BLaER1 (cell line): Measurements from ENCODE around the gene PPP6R1.

Experiments used
- H3K27ac ChIP-seq: shearing (Covaris generic); formaldehyde crosslinking; 2 replicates; pipeline ENCODE4 v1.8.1; 2022
- H3K27me3 ChIP-seq: shearing (Covaris generic); formaldehyde crosslinking; 2 replicates; pipeline ENCODE4 v1.8.1; 2022
- H3K36me3 ChIP-seq: shearing (Covaris generic); formaldehyde crosslinking; 2 replicates; pipeline ENCODE4 v1.8.1; 2022
- H3K4me1 ChIP-seq: shearing (Covaris generic); formaldehyde crosslinking; 2 replicates; pipeline ENCODE4 v1.8.1; 2022
- H3K4me2 ChIP-seq: shearing (Covaris generic); formaldehyde crosslinking; 2 replicates; pipeline ENCODE4 v1.8.1; 2022
- H3K4me3 ChIP-seq: shearing (Covaris generic); formaldehyde crosslinking; 2 replicates; pipeline ENCODE4 v1.8.1; 2022
- H3K9ac ChIP-seq: shearing (Covaris generic); formaldehyde crosslinking; 2 replicates; pipeline ENCODE4 v1.8.1; 2022
- H3K9me3 ChIP-seq: shearing (Covaris generic); formaldehyde crosslinking; 2 replicates; pipeline ENCODE4 v1.8.1; 2022
- H4K20me1 ChIP-seq: shearing (Covaris generic); formaldehyde crosslinking; 2 replicates; pipeline ENCODE4 v1.8.1; 2022
- Cebpa-rat ChIP-seq: shearing (Covaris generic); IDR thresholded peaks from 2 replicates; pipeline ENCODE4 v1.8.1; 2022

The PPP6R1 gene

DNA sequence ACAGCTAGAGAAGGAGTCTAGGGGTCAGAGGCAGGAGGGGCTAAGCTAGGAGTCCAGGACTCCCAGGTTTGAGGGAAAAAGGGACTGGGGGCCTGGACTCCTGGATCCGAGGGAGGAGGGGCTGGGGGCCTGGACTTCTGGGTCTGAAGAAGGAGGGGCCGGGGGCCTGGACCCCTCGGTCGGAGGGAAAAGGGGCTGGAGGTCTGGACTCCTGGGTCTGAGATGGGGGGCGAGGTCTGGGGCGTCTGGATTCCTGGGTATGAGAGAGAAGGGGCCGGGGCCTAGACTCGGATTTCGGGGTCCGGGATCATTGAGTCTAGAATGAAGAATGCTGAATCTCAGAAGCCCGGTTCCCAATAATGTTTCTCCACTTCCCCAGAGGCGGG lies 43.5 kb upstream of the PPP6R1 start:
- H4K20me1 ChIP-seq = no peaks in the 10 kb centered on the region
- no peaks in the 10 kb centered on the region for H3K27me3 ChIP-seq
- H3K4me1 ChIP-seq = peaks cover 27% of the 10 kb centered on the region
- H3K4me3 ChIP-seq = peak overlapping the region; percentile 64
- TF ChIP-seq Cebpa-rat = no peak
- no peaks in the 10 kb centered on the region for H3K9me3 ChIP-seq
- H3K27ac ChIP-seq = peak overlapping the region; percentile 60; the same call in 1 of the 2 replicates
- peak overlapping the region; percentile 89 for H3K4me2 ChIP-seq
- peaks cover 66% of the 10 kb centered on the region for H3K36me3 ChIP-seq
- H3K9ac ChIP-seq = peak overlapping the region; percentile 70

DNA sequence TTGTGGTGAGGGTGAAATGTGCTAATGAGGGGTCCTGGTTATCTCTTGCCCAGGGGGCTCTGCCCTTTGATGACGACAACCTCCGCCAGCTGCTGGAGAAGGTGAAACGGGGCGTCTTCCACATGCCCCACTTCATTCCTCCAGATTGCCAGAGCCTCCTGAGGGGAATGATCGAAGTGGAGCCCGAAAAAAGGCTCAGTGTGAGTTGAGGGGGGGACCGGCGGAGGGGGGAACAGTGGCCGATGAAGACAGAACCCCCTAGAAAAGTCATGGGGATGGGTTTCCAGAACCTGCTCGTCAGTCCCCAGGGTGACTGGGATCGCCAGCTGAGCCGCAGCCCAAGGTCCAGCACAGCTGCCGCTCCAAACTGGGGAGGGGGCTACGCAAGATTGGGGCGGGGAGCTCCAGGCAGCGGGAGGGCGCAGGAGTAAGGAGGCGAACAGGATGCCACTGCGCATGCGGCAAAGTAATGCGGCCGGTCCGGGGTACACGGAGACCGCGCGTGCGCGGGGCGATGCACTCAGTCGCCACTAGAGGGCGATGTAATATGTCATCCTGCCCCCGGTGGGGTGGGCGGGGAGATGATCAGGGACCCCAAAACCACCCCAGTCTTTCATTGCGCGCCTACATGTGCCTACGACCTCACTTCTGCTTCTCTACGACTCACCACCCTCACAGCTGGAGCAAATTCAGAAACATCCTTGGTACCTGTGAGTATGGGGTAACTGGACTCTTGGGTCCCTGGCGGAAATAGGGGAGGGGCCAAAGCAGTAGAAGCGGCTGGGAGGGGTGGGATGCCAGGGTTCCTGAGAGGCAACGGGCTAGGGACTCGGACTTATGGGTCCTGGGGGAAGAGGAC lies 42.9 kb upstream of the PPP6R1 start:
- Histone ChIP-seq H3K4me1 (peaks cover 27% of the 10 kb centered on the region), H3K27me3 (no peaks in the 10 kb centered on the region), H3K36me3 (peaks cover 63% of the 10 kb centered on the region), H3K4me3 (peak overlapping the region; percentile 64), H3K4me2 (peak overlapping the region; percentile 89), H3K9me3 (no peaks in the 10 kb centered on the region), H3K9ac (peak overlapping the region; percentile 70), H4K20me1 (no peaks in the 10 kb centered on the region), H3K27ac (peak overlapping the region; percentile 60)
- TF ChIP-seq Cebpa-rat = no peak

GRCh38 chr19:55300886-55301458 lies 42.2 kb upstream of the PPP6R1 start:
- Histone ChIP-seq H3K9ac (no peak overlapping the region), H3K27ac (peak overlapping the region; percentile 42; the same call in 1 of the 2 replicates)

GRCh38 chr19:55299991-55300390 lies 41.2 kb upstream of the PPP6R1 start:
- TF ChIP-seq Cebpa-rat = no peak
- Histone ChIP-seq H3K36me3 (peaks cover 62% of the 10 kb centered on the region), H3K4me3 (no peak overlapping the region), H3K9me3 (no peaks in the 10 kb centered on the region), H3K9ac (0 out of 2 replicates have a peak overlapping the region, but pooled peaks have one; percentile 15), H3K4me1 (peaks cover 19% of the 10 kb centered on the region), H3K27ac (no peak overlapping the region), H4K20me1 (no peaks in the 10 kb centered on the region), H3K27me3 (no peaks in the 10 kb centered on the region), H3K4me2 (no peak overlapping the region)

More at GRCh38 chr19:55300886-55301458, 42.2 kb upstream of the PPP6R1 start:
- TF ChIP-seq Cebpa-rat = no peak
- H3K4me3 ChIP-seq = no peak overlapping the region
- no peaks in the 10 kb centered on the region for H4K20me1 ChIP-seq
- H3K9me3 ChIP-seq = no peaks in the 10 kb centered on the region
- no peaks in the 10 kb centered on the region for H3K27me3 ChIP-seq
- H3K4me2 ChIP-seq = peak overlapping the region; percentile 89
- H3K4me1 ChIP-seq = peaks cover 24% of the 10 kb centered on the region
- H3K36me3 ChIP-seq = peaks cover 60% of the 10 kb centered on the region

GRCh38 chr19:55297267-55297666 lies 38.5 kb upstream of the PPP6R1 start:
- H3K36me3 ChIP-seq = peaks cover 61% of the 10 kb centered on the region
- no peak overlapping the region for H3K9ac ChIP-seq
- TF ChIP-seq Cebpa-rat = no peak
- peaks cover 10% of the 10 kb centered on the region for H3K4me1 ChIP-seq
- H3K27ac ChIP-seq = no peak overlapping the region
- no peaks in the 10 kb centered on the region for H3K9me3 ChIP-seq
- H3K4me2 ChIP-seq = no peak overlapping the region
- H4K20me1 ChIP-seq = no peaks in the 10 kb centered on the region
- no peaks in the 10 kb centered on the region for H3K27me3 ChIP-seq
- H3K4me3 ChIP-seq = no peak overlapping the region

GRCh38 chr19:55289117-55289796 lies 30.4 kb upstream of the PPP6R1 start:
- H4K20me1 ChIP-seq = no peaks in the 10 kb centered on the region
- peaks cover 41% of the 10 kb centered on the region for H3K36me3 ChIP-seq
- H3K4me3 ChIP-seq = no peak overlapping the region
- H3K27ac ChIP-seq = no peak overlapping the region
- no peaks in the 10 kb centered on the region for H3K9me3 ChIP-seq
- H3K9ac ChIP-seq = no peak overlapping the region
- H3K4me2 ChIP-seq = no peak overlapping the region
- H3K4me1 ChIP-seq = peaks cover 21% of the 10 kb centered on the region
- no peak for TF ChIP-seq Cebpa-rat
- H3K27me3 ChIP-seq = no peaks in the 10 kb centered on the region

DNA sequence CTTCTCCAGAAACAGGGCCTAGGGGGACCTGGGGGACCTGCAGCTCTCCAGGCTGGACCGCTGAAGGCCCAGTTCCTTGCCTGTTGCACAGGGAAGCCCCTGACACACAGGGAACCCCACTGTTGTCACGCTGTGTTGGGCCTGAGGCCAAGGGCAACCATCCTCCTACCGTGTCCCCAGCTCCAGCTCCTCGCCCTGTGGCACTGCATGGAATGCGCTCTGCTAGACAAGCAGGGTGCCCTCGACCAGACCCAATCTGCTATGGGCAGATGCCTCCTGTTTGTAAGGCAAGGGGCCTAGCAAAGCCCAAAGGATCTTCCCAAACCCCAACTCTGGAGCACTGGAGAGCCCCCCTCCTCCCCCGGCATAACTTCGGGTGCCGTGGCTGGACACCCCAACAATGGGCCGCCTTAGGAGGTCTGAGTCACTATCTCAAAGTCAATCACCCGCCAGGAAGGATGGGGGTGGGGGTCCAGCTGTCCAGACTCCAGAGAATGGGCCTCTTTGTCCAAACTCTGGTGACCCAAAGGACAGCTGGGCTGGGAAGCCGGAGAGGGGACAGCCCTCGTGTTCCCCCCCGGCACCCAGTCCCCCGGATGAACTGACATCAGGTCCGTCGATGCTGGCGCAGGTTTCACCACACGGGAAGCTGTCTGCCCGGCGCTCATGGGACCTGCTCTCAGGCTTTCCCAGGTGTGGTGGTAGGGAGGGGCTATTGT lies 28.7 kb upstream of the PPP6R1 start:
- H3K9ac ChIP-seq = no peak overlapping the region

DNA sequence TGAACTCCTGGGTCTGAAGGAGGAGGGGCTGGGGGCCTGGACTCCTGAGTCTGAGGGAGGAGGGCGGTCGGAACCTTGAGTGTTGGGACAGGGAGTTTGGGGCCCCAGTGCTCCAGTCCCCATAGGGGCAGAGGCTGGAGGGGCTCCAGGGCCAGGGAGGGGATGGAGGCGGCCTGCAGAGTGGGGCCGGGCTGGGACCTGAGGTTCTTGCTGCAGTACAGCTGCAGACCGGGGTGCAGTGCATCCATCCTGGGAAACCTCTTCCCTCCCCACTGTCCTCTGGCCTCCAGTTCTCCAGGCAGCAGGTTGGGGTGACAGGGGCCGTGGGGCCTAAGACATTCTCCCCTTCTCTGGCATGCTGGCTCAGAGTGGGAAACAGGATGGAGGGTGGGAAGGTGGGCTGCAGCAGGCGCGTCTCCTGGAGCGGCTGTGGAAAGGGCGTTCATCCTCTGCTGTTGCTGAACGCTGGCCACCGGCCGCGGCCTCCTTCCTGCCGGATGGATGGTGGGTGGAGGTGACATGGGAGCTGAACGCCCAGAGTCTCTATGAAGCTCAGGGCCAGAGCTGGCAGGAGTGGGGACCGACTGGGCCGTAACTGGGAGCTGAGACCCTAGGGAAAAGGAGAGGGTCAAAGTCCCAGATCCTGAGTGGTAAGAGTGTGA lies 26.5 kb upstream of the PPP6R1 start:
- Histone ChIP-seq H3K9ac (peak overlapping the region; percentile 68), H3K27ac (peak overlapping the region; percentile 68), H3K4me2 (peak overlapping the region; percentile 82), H4K20me1 (no peaks in the 10 kb centered on the region), H3K4me1 (peaks cover 41% of the 10 kb centered on the region), H3K4me3 (peak overlapping the region; percentile 63), H3K36me3 (peaks cover 24% of the 10 kb centered on the region), H3K9me3 (no peaks in the 10 kb centered on the region), H3K27me3 (no peaks in the 10 kb centered on the region)
- no peak for TF ChIP-seq Cebpa-rat

More for the DNA sequence above, 28.7 kb upstream of the PPP6R1 start:
- no peak for TF ChIP-seq Cebpa-rat
- Histone ChIP-seq H3K27ac (no peak overlapping the region), H3K4me2 (no peak overlapping the region), H4K20me1 (no peaks in the 10 kb centered on the region), H3K27me3 (no peaks in the 10 kb centered on the region), H3K9me3 (no peaks in the 10 kb centered on the region), H3K36me3 (peaks cover 25% of the 10 kb centered on the region), H3K4me1 (peaks cover 32% of the 10 kb centered on the region), H3K4me3 (no peak overlapping the region)
